A673 (cell line): ENCODE data around the gene GPC6. TPM values are rescaled to one million over a fixed set of nuclear protein-coding genes. Genes with fewer than 3 reads are reported as not detected.

ENCODE experiments used
- BruUV-seq: library from RNA; stranded (reverse); fragments of 400-500 nt; replicated peaks from 2 replicates; lab custom pipeline; 2021; lab: Mats Ljungman, UMichigan
- CTCF ChIA-PET: fragments of 300-600 bp; sonication (Branson Sonifier 250); formaldehyde crosslinking; loops from one replicate; lab custom pipeline; 2022; ENCODE audit warnings: antibody characterized with exemption; lab: Charles Lee
- POLR2A ChIA-PET: fragments of 300-600 bp; sonication (Branson Sonifier 250); formaldehyde crosslinking; loops from one replicate; lab custom pipeline; 2022; ENCODE audit warnings: antibody characterized with exemption; ENCODE audit not compliant: low non-redundant PET; lab: Charles Lee
- DNase-seq: peaks from one replicate; pipeline ENCODE4 v3.0.0-alpha.2; 2015; ENCODE audit warnings: low spot score
- H3K27ac ChIP-seq: fragments of 200-600 bp; sonication (generic); 2 replicates; pipeline ENCODE4 v1.5.1; 2016; ENCODE audit warnings: mixed run types, low read depth, mild to moderate bottlenecking, mixed read lengths, antibody characterized with exemption, low read length; ENCODE audit not compliant: poor library complexity, severe bottlenecking
- H3K27me3 ChIP-seq: fragments of 200-600 bp; sonication (generic); replicated peaks from 2 replicates; pipeline ENCODE4 v1.6.1; 2017; ENCODE audit warnings: mixed run types, low read depth, mild to moderate bottlenecking, mixed read lengths, antibody characterized with exemption, low read length; ENCODE audit not compliant: insufficient read depth, poor library complexity
- H3K36me3 ChIP-seq: fragments of 200-600 bp; sonication (generic); 2 replicates; pipeline ENCODE4 v1.6.1; 2016; ENCODE audit warnings: mixed run types, mild to moderate bottlenecking, mixed read lengths, antibody characterized with exemption, low read length; ENCODE audit not compliant: insufficient read depth, poor library complexity, severe bottlenecking
- H3K4me1 ChIP-seq: fragments of 200-600 bp; sonication (generic); 2 replicates; pipeline ENCODE4 v1.6.1; 2017; ENCODE audit warnings: mixed run types, mild to moderate bottlenecking, mixed read lengths, antibody characterized with exemption, low read length; ENCODE audit not compliant: insufficient read depth, poor library complexity, severe bottlenecking
- H3K4me3 ChIP-seq: fragments of 200-600 bp; sonication (generic); 2 replicates; pipeline ENCODE4 v1.5.1; 2016; ENCODE audit warnings: low read depth, mixed run types, mild to moderate bottlenecking, mixed read lengths, low read length; ENCODE audit not compliant: poor library complexity, severe bottlenecking
- H3K9me3 ChIP-seq: fragments of 200-600 bp; sonication (generic); 2 replicates; pipeline ENCODE4 v1.6.1; 2016; ENCODE audit warnings: mixed run types, low read depth, mild to moderate bottlenecking, mixed read lengths, antibody characterized with exemption, low read length; ENCODE audit not compliant: poor library complexity, severe bottlenecking
- EZH2 ChIP-seq: fragments of 200-600 bp; sonication (generic); IDR thresholded peaks from 2 replicates; pipeline ENCODE4 v1.6.1; 2017; ENCODE audit warnings: borderline replicate concordance, low read depth, mild to moderate bottlenecking, mixed read lengths, antibody characterized with exemption, low read length; ENCODE audit not compliant: poor library complexity, severe bottlenecking
- intact Hi-C: fragments of 100-400 bp; cut with micrococcal nuclease; formaldehyde crosslinking; loops from one replicate; pipeline ENCODE4 v1.10.0; 2022; ENCODE audit not compliant: unreplicated experiment
- total RNA-seq: library from RNA; stranded (reverse); gene quantifications from 2 replicates; pipeline ENCODE4 v1.2.3, GENCODE V29; 2021
- TF ChIP-seq, protein P1 (sequence below): fragments of 300-800, 200-600 bp; sonication (generic); conservative IDR thresholded peaks from 2 replicates; pipeline ENCODE4 v1.5.1; 2017; ENCODE audit warnings: low read depth, mild to moderate bottlenecking, antibody characterized with exemption, low read length, moderate library complexity, mixed read lengths

Gene GPC6
- total RNA-seq, 1 experiment from 2014 or later, result 23.3 TPM

DNA sequence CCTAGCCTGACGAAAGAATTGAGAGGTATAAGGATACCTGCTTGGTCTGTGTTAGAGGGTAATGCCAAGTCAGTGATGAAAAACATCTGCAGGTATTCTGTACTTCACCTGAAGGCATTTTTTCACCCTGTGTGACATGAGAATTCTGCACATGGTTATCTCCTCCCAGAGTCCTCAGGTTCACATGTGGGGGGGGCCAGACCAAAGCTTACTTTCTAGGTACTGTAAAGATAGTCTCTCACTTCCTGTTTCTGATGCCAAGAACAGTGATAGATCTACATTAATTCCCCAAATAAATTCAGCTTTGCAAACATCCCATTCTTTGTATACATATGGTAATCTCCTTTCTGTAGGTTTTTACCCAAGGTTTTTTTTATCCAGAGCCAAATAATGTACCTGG lies 53.4 kb downstream of the GPC6 start:
- Histone ChIP-seq H3K4me3 (no peak overlapping the region), H3K4me1 (peaks cover 30% of the 10 kb centered on the region), H3K27me3 (no peaks in the 10 kb centered on the region), H3K27ac (no peak overlapping the region), H3K9me3 (no peaks in the 10 kb centered on the region), H3K36me3 (no peaks in the 10 kb centered on the region)
- ChIA-PET CTCF (no interaction called here), POLR2A (no interaction called here)
- BruUV-seq, result no TSS peak
- intact Hi-C loops, result no loop called here
- DNase-seq, result no peak
- no peak for TF ChIP-seq EZH2
- TF ChIP-seq, protein P1, sequence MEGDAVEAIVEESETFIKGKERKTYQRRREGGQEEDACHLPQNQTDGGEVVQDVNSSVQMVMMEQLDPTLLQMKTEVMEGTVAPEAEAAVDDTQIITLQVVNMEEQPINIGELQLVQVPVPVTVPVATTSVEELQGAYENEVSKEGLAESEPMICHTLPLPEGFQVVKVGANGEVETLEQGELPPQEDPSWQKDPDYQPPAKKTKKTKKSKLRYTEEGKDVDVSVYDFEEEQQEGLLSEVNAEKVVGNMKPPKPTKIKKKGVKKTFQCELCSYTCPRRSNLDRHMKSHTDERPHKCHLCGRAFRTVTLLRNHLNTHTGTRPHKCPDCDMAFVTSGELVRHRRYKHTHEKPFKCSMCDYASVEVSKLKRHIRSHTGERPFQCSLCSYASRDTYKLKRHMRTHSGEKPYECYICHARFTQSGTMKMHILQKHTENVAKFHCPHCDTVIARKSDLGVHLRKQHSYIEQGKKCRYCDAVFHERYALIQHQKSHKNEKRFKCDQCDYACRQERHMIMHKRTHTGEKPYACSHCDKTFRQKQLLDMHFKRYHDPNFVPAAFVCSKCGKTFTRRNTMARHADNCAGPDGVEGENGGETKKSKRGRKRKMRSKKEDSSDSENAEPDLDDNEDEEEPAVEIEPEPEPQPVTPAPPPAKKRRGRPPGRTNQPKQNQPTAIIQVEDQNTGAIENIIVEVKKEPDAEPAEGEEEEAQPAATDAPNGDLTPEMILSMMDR, result no peak

DNA sequence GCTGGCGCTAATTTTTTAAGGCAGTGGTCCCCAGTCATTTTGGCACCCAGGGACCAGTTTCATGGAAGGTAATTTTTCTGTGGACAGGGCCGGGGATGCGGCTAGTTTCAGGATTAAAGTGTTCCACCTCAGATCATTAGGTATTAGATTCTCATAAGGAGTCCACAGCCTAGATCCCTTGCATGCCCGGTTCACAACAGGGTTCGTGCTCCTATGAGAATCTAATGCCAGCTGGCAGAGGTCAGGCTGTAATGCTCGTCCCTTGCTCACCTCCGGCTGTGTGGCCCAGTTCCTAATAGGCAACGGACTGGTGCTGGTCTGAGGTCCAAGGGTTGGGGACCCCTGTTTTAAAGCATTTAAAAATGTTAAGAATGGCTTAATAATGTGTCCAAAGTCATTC lies 54.1 kb downstream of the GPC6 start:
- H3K4me1 ChIP-seq, result peaks cover 37% of the 10 kb centered on the region
- H3K27me3 ChIP-seq, result no peaks in the 10 kb centered on the region
- ChIA-PET POLR2A (interaction anchor here (0.6 kb wide), 1 partner anchor 585 kb away, joined by 3 read pairs; no protein-coding TSS in a partner anchor), CTCF (no interaction called here)
- no TSS peak for BruUV-seq
- intact Hi-C loops, result no loop called here
- no peaks in the 10 kb centered on the region for H3K36me3 ChIP-seq
- TF ChIP-seq, protein P1, result no peak
- TF ChIP-seq EZH2, result no peak
- no peaks in the 10 kb centered on the region for H3K9me3 ChIP-seq
- no peak for DNase-seq
- H3K27ac ChIP-seq, result no peak overlapping the region
- H3K4me3 ChIP-seq, result no peak overlapping the region

DNA sequence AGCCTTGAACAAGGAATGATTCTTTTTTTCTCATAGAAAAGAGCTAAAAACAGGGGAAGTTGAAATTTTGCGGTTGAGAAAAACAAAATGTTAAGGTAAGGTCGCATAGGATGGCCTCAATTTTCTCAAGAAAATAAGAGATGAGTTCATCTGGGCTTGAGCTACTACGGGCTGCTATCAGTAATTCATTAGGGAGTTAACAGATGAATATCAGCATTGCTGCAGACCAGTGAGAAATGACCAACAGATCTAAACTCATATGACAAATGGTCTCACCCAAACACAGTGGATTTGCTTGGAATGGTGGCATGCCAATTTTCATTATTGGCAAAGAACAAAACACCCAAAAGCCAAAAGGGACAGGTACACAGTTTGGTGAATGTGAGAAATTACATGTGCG lies 56.6 kb downstream of the GPC6 start:
- Histone ChIP-seq H3K27me3 (no peaks in the 10 kb centered on the region), H3K9me3 (no peaks in the 10 kb centered on the region), H3K4me1 (peaks cover 50% of the 10 kb centered on the region), H3K27ac (no peak overlapping the region), H3K4me3 (no peak overlapping the region), H3K36me3 (no peaks in the 10 kb centered on the region)
- no peak for DNase-seq
- TF ChIP-seq, protein P1, result no peak
- no peak for TF ChIP-seq EZH2
- ChIA-PET CTCF (no interaction called here), POLR2A (no interaction called here)
- intact Hi-C loops, result no loop called here
- BruUV-seq, result no TSS peak
